Endothelial cell of umbilical vein (primary cell): ENCODE measurements around the gene CPT2. TPM values are rescaled to one million over a fixed set of nuclear protein-coding genes. Genes with fewer than 3 reads are reported as not detected.

Experiments used
- BruUV-seq: library from RNA; stranded (reverse); fragments of 400-500 nt; replicated peaks from 2 replicates; lab custom pipeline; 2021; lab: Mats Ljungman, UMichigan
- CTCF ChIA-PET: fragments of 300-600, 350-600 bp; sonication (Branson Sonifier 250); formaldehyde crosslinking; loops from one replicate; lab custom pipeline; 2021; ENCODE audit warnings: antibody characterized with exemption, inconsistent platforms; lab: Charles Lee
- POLR2A ChIA-PET: fragments of 300-600, 350-600 bp; sonication (Branson Sonifier 250); formaldehyde crosslinking; loops from one replicate; lab custom pipeline; 2021; ENCODE audit warnings: antibody characterized with exemption, inconsistent platforms; lab: Charles Lee
- DNase-seq: peaks from one replicate; pipeline ENCODE4 v3.0.0-alpha.2; 2011; ENCODE audit warnings: low read depth, low spot score
- FAIRE-seq: peaks from 2 replicates; lab custom pipeline; 2011; peaks lifted over from hg19 to GRCh38; lab: Jason Lieb, UNC
- H2AFZ ChIP-seq: 2 replicates; pipeline ENCODE4 v1.6.0; 2012; ENCODE audit warnings: low read depth, low read length, control low read depth, inconsistent platforms
- H3K27ac ChIP-seq: 2 replicates; pipeline ENCODE4 v1.5.1; 2011; ENCODE audit warnings: low read depth, mild to moderate bottlenecking, control low read depth, low read length, moderate library complexity; ENCODE audit not compliant: insufficient read depth
- H3K27me3 ChIP-seq, 2 experiments: 2 replicates each; pipeline versions ENCODE4 v1.6.0 to v1.6.1; 2011; ENCODE audit warnings: low read length in 2 of 2, mixed read lengths in 1 of 2; ENCODE audit not compliant: control insufficient read depth in 2 of 2, insufficient read depth in 2 of 2
- H3K36me3 ChIP-seq, 2 experiments: 2 replicates in 1 of 2; 3 replicates in 1 of 2; pipeline ENCODE4 v1.5.1; 2011; ENCODE audit warnings: low read length in 2 of 2, mild to moderate bottlenecking in 1 of 2, moderate library complexity in 1 of 2; ENCODE audit not compliant: control insufficient read depth in 2 of 2, insufficient read depth in 2 of 2; ENCODE audit errors: extremely low read depth in 1 of 2
- H3K4me1 ChIP-seq: 3 replicates; pipeline ENCODE4 v1.5.1; 2011; ENCODE audit warnings: mild to moderate bottlenecking, low read length; ENCODE audit not compliant: control insufficient read depth, insufficient read depth; ENCODE audit errors: extremely low read depth
- H3K4me2 ChIP-seq: 2 replicates; pipeline ENCODE4 v1.6.1; 2011; ENCODE audit warnings: low read length, control low read depth, mixed read lengths; ENCODE audit not compliant: insufficient read depth
- H3K4me3 ChIP-seq, 3 experiments: fragments of 200-600 bp in 1 of 3; sonication (generic), shearing (Covaris generic) in 1 of 3; replicated peaks in 1 of 3; 2 replicates each; pipeline ENCODE4 v1.5.1; 2011 to 2016; ENCODE audit warnings: control low read depth in 3 of 3, low read length in 3 of 3, mild to moderate bottlenecking in 2 of 3, inconsistent platforms in 1 of 3, low read depth in 1 of 3, moderate library complexity in 1 of 3; ENCODE audit not compliant: insufficient read depth in 1 of 3
- H3K79me2 ChIP-seq: 2 replicates; pipeline ENCODE4 v1.6.0; 2012; ENCODE audit warnings: low read length, inconsistent platforms; ENCODE audit not compliant: control insufficient read depth, insufficient read depth
- H3K9ac ChIP-seq: replicated peaks from 2 replicates; pipeline ENCODE3; 2011; ENCODE audit warnings: low read length, control low read depth; ENCODE audit not compliant: insufficient read depth; ENCODE audit errors: extremely low read depth
- H3K9me1 ChIP-seq: replicated peaks from 3 replicates; pipeline ENCODE4 v1.6.0; 2011; ENCODE audit warnings: mild to moderate bottlenecking, low read length; ENCODE audit not compliant: control insufficient read depth, insufficient read depth; ENCODE audit errors: extremely low read depth
- H3K9me3 ChIP-seq: replicated peaks from 2 replicates; pipeline ENCODE4 v1.5.1; 2012; ENCODE audit warnings: low read length, inconsistent platforms; ENCODE audit not compliant: control insufficient read depth, insufficient read depth
- H4K20me1 ChIP-seq: replicated peaks from 2 replicates; pipeline ENCODE3; 2011; ENCODE audit warnings: mild to moderate bottlenecking, low read length; ENCODE audit not compliant: control insufficient read depth, insufficient read depth; ENCODE audit errors: extremely low read depth
- EZH2 ChIP-seq: IDR thresholded peaks from 2 replicates; pipeline ENCODE4 v1.6.1; 2012; ENCODE audit warnings: borderline replicate concordance, low read depth, mild to moderate bottlenecking, moderate library complexity, low read length, inconsistent platforms; ENCODE audit not compliant: severe bottlenecking
- FOS ChIP-seq: IDR thresholded peaks from 2 replicates; pipeline ENCODE4 v1.6.1; 2011; ENCODE audit warnings: mild to moderate bottlenecking, low read length, moderate library complexity, borderline replicate concordance; ENCODE audit not compliant: insufficient read depth
- GATA2 ChIP-seq: IDR thresholded peaks from 2 replicates; pipeline ENCODE4 v1.7.0; 2011; ENCODE audit warnings: low read depth, mild to moderate bottlenecking, moderate library complexity, mixed read lengths, low read length; ENCODE audit not compliant: insufficient read length, insufficient read depth
- JUN ChIP-seq: IDR thresholded peaks from 2 replicates; pipeline ENCODE4 v1.6.1; 2011; ENCODE audit warnings: borderline replicate concordance, low read depth; ENCODE audit not compliant: insufficient read length, insufficient read depth
- MYC ChIP-seq: IDR thresholded peaks from one replicate; pipeline ENCODE4 v1.6.1; 2011; ENCODE audit warnings: mild to moderate bottlenecking, low read depth, low read length
- POLR2A ChIP-seq: IDR thresholded peaks from 2 replicates; pipeline ENCODE4 v1.6.1; 2012; ENCODE audit warnings: low read depth, mild to moderate bottlenecking, control low read depth, low read length
- POLR2AphosphoS5 ChIP-seq: IDR thresholded peaks from 2 replicates; pipeline ENCODE4 v1.6.1; 2012; ENCODE audit warnings: low read depth, mild to moderate bottlenecking, control low read depth, low read length, moderate library complexity; ENCODE audit not compliant: insufficient read depth
- dilution Hi-C: fragments of 300-500 bp; cut with MboI; formaldehyde crosslinking; loops from one replicate; pipeline ENCODE4 v1.15.0; 2019; ENCODE audit warnings: low sequenced_read_pairs; ENCODE audit not compliant: extremely low pct_ligation_motif_present
- intact Hi-C: fragments of 100-400 bp; cut with micrococcal nuclease; formaldehyde crosslinking; loops from one replicate; pipeline ENCODE4 v1.10.0; 2022
- polyA plus RNA-seq, 4 experiments: library from polyadenylated mRNA; depleted of rRNA in 3 of 4; stranded (reverse) in 3 of 4; unstranded in 1 of 4; fragments of >200 nt; gene quantifications; 2 replicates each; pipeline versions ENCODE4 v1.2.1 to v1.2.3, GENCODE V29; 2011 to 2012; ENCODE audit warnings: missing spikeins in 1 of 4
- total RNA-seq: library from RNA; stranded (reverse); gene quantifications from 2 replicates; pipeline ENCODE4 v1.2.3, GENCODE V29; 2021
- TF ChIP-seq, protein P1 (sequence below): IDR thresholded peaks from 2 replicates; pipeline ENCODE4 v1.6.1; 2011; ENCODE audit not compliant: insufficient read depth, insufficient read length
- TF ChIP-seq, protein P2 (sequence below), 2 donors: IDR thresholded peaks; 1 replicate in 1 of 2; 2 replicates in 1 of 2; pipeline ENCODE4 v1.5.1; 2011; ENCODE audit warnings: low read length in 2 of 2, mild to moderate bottlenecking in 2 of 2, moderate library complexity in 2 of 2, control low read depth in 1 of 2, inconsistent platforms in 1 of 2, low read depth in 1 of 2; ENCODE audit not compliant: insufficient read depth in 1 of 2; ENCODE audit errors: extremely low read depth in 1 of 2

The CPT2 gene
- total and polyA plus RNA-seq, 2 donors (not counting 3 experiments of a cell fraction or from before 2014, with no cell fraction given) = 10.6 to 11.6 TPM

DNA sequence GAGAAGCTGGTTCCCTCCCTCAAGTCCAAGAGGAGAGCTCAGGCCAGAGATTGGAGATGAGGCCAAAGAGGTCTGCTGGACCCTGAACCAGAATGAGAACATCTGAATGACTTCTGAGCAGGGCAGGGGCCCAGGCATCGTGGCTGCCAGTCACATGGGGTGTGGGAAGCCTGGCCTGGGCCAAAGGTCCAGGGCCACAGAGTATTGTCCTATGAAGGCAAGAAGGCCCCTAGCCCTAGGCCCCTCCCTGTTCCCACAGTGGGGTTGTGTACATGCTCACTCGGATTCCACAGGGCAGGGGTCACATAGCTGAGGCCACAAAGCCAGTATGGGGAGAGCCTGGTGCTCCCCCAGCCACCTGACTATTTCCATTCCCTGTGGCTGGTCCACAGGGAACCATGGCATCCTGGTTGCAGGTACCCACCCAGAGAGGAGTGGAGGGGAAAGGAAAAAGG lies 35.7 kb upstream of the CPT2 start:
- ChIA-PET POLR2A (no interaction called here), CTCF (interaction anchor here (1.0 to 1.1 kb wide), 2 partner anchors 20 to 21 kb away, joined by 3 to 5 read pairs; no protein-coding TSS in a partner anchor)
- Histone ChIP-seq H3K4me3 (no peak overlapping the region), H3K36me3 (no peaks in the 10 kb centered on the region), H3K4me2 (no peak overlapping the region), H4K20me1 (no peaks in the 10 kb centered on the region), H2AFZ (no peak overlapping the region), H3K79me2 (no peaks in the 10 kb centered on the region), H3K9me1 (no peaks in the 10 kb centered on the region), H3K9me3 (no peaks in the 10 kb centered on the region), H3K27ac (no peak overlapping the region), H3K9ac (no peak overlapping the region), H3K4me1 (no peaks in the 10 kb centered on the region), H3K27me3 (peaks cover 6 to 12% of the 10 kb centered on the region in 2 experiments)
- FAIRE-seq (no peak), DNase-seq (no peak)
- intact Hi-C loops (no loop called here), dilution Hi-C loops (no loop called here)
- TF ChIP-seq POLR2AphosphoS5 = no peak
- TF ChIP-seq, protein P1, sequence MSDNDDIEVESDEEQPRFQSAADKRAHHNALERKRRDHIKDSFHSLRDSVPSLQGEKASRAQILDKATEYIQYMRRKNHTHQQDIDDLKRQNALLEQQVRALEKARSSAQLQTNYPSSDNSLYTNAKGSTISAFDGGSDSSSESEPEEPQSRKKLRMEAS = no peak
- no peak for TF ChIP-seq JUN
- TF ChIP-seq EZH2 = no peak
- TF ChIP-seq, protein P2, sequence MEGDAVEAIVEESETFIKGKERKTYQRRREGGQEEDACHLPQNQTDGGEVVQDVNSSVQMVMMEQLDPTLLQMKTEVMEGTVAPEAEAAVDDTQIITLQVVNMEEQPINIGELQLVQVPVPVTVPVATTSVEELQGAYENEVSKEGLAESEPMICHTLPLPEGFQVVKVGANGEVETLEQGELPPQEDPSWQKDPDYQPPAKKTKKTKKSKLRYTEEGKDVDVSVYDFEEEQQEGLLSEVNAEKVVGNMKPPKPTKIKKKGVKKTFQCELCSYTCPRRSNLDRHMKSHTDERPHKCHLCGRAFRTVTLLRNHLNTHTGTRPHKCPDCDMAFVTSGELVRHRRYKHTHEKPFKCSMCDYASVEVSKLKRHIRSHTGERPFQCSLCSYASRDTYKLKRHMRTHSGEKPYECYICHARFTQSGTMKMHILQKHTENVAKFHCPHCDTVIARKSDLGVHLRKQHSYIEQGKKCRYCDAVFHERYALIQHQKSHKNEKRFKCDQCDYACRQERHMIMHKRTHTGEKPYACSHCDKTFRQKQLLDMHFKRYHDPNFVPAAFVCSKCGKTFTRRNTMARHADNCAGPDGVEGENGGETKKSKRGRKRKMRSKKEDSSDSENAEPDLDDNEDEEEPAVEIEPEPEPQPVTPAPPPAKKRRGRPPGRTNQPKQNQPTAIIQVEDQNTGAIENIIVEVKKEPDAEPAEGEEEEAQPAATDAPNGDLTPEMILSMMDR (IDR thresholded peaks at IDR 0.05; ENCODE audit: extremely low read depth in 1 of 2, insufficient read depth in 1 of 2, low read depth in 1 of 2, low read length in 2 of 2) = no peak
- TF ChIP-seq GATA2 = no peak
- TF ChIP-seq FOS = no peak
- TF ChIP-seq MYC = no peak
- TF ChIP-seq POLR2A = no peak
- BruUV-seq = no TSS peak
